GM12874 (cell line): Measurements from ENCODE around the gene ADAM23.

ENCODE experiments used
- CTCF ChIP-seq: IDR thresholded peaks from 2 replicates; pipeline ENCODE4 v1.5.1; 2011; ENCODE audit warnings: low read depth, mild to moderate bottlenecking, control low read depth, low read length, moderate library complexity; ENCODE audit not compliant: insufficient read depth

Gene ADAM23

DNA sequence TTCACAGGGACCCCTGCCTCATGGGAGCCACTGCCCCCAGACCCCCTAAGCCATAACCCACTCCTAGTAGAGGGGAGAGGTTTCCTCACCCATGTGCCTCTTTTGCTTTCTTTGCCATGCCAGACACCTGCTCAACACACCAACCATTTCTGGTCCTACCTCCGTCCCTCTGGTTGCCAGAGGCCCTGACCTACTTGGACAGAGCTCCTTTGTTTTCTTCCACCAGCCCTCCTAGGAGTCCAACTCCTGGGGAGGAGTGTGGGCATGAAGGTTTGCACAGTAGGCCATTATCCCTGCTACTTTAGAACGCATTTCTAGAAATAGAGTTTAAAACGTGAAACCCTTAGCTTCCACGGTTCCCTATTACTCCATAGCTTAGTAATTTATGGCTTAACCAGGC lies 122.3 kb downstream of the ADAM23 start:
- TF ChIP-seq CTCF, result no peak

DNA sequence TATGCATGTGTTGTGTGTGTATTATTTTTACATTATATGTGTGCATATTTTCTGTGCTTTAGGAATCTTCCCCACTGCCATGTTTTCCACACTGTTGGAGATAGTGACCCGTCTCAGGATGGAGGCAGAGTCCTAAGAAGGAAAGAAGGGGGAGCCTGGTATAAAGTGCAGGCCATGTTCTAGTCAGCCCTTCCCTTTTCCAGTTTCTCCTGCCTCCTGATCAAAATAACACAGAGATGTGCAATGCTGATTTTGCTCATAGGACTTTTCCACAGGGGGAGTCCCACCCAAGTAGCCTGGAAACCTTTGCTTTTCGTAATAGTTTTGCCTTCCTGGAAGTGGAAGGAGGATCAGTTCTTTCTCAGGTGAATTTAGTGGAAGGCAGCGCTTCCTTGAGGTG lies 126.1 kb downstream of the ADAM23 start:
- TF ChIP-seq CTCF, result no peak

GRCh38 chr2:206570199-206570598 lies 126.9 kb downstream of the ADAM23 start:
- no peak for TF ChIP-seq CTCF

DNA sequence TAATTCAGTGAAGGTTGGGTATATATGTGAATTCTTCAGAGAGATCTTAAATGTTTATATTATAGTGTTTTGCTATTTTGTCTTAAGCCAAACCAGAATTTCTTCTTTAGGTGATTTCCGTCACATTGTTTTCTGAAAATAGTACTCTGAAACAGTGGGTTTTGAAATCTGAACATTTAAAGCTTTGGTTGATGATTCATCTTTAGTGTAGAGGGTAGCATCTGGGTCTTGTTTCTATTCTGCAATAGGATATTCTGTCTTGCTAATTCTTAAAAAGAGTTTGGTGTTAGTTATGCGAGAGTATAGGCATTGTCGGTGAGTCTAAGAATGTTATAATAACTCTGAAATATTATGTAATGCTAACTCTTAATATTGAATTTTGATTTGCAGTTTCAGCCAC lies 129.4 kb downstream of the ADAM23 start:
- TF ChIP-seq CTCF, result no peak

GRCh38 chr2:206573793-206574192 lies 130.5 kb downstream of the ADAM23 start:
- no peak for TF ChIP-seq CTCF

- no peak for TF ChIP-seq CTCF
These were observed 141.2 kb downstream of the ADAM23 start for GRCh38 chr2:206584323-206585116.

DNA sequence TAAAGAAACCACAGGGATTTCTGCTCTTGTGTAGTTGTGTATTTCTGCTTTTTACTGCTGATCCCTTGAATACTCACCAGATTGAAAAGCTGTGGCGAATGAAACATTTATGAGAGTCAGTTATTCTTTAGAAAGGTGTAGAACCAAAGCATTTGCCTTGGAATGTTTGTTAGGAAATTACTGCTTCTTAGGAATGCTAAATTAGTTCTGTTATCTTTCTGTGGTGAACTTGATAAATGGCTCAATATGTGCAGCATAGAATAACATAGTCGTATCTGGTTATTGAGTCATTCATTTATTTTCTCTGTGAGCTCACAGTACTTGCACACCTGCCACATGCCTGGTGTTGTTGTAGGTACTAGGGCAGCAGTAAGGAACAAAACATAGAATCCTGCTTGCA lies 142.0 kb downstream of the ADAM23 start:
- TF ChIP-seq CTCF, result no peak
